GM21786 (cell line): ENCODE results near the gene CDX1.

Experiments
- ATAC-seq: cut with Tn5 transposase; IDR thresholded peaks from one replicate; pipeline ENCODE4 v1.9.1; 2021; ENCODE audit not compliant: unreplicated experiment

The CDX1 gene

DNA sequence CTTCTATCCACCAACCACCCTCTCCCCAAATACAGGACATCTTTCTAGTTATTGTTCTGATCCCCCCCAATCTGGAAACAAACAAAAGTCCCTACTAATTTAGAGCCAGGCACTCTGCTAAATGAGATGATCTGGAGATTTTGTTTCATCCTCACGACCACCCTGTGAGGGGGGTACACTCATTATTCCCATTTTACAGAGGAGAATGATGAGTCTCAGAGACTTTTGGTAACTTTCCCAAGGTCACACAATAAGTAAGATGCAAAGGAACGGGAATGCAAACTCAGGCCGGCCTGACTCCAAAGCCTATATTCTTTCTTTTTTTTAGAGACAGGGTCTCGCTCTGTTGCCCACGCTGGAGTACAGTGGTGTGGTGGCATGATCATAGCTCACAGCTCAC lies 20.3 kb upstream of the CDX1 start:
- no peak for ATAC-seq

DNA sequence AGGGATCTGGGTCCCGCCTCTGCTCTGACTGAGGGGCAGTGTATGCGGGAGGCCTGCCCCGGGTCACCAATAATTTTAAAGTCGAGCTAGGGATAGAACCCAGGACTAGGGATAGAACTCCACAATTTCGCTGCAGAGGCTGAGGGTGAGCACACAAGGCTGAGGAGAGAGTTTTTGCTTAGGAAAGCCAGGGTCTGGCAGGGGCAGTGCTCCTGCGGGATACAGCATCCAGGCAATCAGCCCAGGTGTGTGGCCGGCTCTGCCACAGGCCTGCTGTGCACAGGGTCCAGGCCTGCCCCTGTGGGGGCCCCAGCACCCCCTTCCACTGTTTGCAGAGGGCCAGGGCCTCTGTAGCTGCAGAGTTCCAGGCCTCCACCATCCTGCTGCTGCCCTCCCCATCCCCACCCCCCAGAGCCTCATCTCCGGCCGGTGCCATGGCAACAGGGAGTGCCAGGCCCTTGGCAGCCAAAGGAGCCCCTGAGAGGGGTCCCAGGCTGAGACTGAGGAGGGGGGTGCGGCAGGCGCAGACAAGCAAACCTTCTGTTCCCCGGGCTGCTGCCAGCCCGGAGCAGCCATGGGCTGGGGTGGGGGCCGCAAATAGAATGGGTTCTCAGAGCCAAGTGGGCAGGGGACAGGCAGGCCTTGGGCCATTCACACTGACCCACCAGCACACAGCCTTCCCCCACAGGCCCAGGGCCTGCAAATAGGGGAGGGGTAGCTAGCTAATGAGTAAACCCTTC lies 19.5 kb upstream of the CDX1 start:
- no peak for ATAC-seq

GRCh38 chr5:150147670-150148069 lies 18.9 kb upstream of the CDX1 start:
- ATAC-seq = no peak

DNA sequence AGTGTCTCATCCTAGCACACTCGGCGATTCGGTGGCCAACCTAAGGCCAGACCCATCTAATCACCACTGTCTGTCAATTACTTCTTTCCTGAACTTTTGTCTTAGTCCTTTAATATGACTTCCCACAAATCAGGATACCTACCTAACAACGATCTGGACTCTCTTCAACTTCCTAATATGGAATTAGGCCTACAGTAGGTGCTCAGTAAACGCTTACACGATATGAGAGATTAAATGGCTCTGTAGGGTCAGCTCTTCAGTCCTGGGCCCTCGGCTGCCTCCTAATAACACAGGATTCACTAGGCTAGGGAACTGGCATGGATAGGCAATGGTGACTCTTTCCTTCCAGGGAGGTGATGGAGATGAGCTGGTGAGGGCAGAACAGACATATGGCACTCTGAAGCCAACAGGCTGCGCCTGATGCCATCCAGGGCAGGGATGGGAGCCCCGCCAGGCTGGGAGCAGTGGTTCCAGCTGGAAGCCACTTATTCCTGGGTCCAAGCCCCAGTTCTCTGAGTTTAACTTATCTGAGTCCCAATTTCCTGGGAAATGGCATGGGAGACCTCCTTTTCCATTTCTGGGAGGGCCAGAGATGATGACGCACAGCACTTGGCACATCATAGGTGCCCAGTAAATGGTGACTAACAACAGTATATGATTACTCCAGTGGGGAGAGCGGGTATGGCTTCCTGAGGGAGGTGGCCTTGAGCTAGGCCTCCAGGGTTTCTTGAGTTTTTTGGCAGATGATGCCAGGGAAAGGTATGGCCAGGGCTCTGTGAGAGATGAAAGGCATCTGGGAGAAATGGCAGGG lies 18.3 kb upstream of the CDX1 start:
- no peak for ATAC-seq

DNA sequence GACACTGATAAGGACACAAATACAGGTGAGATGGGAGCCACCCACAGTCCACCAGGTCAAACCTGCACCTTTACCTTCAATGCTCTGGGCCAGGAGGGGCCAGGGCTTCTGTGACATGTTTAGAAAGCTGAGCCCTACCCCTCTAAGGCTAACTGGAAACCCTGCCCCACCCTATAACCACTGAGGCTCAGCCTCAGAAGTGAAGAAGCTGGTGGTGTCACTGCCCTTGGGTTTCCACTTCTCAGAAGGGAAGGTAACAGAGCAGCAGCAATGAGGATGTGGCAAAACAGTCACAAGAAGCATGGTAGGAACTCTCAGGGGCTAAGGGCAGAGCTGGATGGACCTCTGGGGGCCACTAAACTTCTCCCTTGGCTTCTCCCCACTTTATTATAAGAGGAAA lies 17.0 kb upstream of the CDX1 start:
- ATAC-seq = no peak

- ATAC-seq = no peak
Observed at GRCh38 chr5:150152636-150153462, 13.7 kb upstream of the CDX1 start.

GRCh38 chr5:150153483-150153882 lies 13.1 kb upstream of the CDX1 start:
- no peak for ATAC-seq

DNA sequence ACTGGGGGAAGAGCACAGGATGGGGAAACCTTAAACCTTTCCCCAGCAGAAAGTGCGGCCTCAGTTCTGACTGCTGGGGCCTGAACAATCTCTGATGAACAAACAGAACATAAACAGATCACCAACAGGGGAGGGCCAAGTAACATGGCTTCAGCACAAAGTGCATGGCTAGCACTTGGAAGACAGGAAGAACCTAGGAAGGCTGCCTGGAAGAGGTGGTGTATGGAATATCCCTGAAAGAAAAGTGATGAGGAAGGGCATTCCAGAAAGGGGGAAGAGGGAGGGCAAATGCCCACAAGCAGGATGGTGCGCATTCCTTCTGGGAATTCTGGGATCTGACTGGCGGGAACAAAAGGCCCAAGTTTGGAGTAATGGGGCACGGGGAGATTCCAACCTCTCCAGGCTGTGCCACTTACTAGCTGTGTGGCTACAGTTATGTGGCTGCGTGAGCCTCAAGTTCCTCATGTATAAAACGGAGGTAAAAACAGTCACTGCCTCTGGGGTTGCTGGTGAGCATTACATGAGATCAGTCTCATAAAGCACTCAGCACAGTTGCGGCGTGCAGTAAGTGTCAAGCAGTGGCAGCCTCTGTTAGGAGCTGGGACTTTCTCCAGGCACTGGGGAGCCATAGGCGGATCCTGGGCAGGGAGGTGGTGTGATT lies 12.5 kb upstream of the CDX1 start:
- ATAC-seq = no peak

GRCh38 chr5:150154618-150155128 lies 11.9 kb upstream of the CDX1 start:
- ATAC-seq = no peak

GRCh38 chr5:150155258-150156026 lies 11.1 kb upstream of the CDX1 start, which contains the start of gene PDGFRB:
Gene PDGFRB, minus strand, starts transcription at chr5:150155845. Its CDS starts 18,798 bp downstream, at chr5:150137047.
- ATAC-seq = peak; percentile 49

GRCh38 chr5:150156027-150156368 lies 10.6 kb upstream of the CDX1 start:
- ATAC-seq = no peak

- ATAC-seq = no peak
Observed at GRCh38 chr5:150156540-150156939, 10.0 kb upstream of the CDX1 start.

DNA sequence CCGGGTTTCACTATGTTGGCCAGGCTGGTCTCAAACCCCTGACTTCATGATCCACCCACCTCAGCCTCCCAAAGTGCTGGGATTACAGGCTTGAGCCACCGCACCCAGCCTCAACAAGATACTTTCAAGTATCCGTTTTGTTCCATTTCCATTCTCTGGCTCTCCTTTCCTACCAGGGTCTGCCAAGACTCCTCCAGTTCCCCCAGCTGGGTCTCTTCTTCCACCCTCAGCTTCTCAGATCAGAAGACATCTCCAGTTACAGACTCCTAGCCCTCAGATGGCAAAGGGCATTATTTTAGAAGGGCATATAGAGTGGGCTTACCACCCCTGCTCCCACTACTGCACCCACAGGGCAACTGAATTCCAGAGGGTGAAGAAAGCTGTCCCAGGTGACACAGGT lies 9.4 kb upstream of the CDX1 start:
- ATAC-seq = no peak

GRCh38 chr5:150158170-150158949 lies 8.2 kb upstream of the CDX1 start:
- ATAC-seq = no peak

DNA sequence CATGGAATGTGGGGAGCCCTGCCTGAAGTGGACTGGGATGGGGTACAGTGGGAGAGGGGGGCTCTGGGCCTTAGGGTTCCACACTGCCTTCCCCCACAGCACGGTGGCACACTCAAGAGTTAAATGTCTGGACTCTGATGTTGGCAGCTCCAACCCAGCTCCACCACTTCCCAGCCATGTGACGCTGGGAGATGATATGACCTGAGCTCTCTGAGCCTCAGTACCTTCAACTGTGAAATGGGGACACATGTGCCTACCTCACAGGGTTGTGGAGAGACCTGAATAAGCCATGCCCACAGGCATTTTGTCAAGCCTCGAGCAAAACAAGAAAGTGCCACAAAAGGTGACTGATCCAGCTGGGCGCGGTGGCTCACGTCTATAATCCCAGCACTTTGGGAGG lies 7.5 kb upstream of the CDX1 start:
- ATAC-seq = no peak

DNA sequence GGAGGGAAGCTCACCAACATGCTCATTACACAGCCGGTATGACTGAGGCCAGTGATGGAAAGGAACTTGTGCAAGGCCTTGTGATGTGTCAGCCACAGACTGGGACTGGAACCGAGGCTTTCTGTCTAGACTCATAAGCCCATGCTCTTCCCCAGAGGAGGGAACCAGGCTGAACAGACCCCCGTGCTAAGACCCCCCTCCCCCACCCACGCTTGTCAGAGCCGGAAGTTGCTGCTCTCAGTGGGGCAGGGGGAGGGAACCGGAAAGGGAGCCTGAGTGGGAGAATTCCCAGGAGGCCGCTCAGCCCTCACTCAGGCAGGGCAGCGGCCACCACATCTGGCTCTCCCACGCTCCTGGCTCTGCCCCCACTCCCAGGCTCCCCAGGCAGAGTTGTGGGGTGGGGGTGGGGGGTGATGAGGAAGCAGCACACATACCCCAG lies 6.8 kb upstream of the CDX1 start:
- ATAC-seq = no peak

DNA sequence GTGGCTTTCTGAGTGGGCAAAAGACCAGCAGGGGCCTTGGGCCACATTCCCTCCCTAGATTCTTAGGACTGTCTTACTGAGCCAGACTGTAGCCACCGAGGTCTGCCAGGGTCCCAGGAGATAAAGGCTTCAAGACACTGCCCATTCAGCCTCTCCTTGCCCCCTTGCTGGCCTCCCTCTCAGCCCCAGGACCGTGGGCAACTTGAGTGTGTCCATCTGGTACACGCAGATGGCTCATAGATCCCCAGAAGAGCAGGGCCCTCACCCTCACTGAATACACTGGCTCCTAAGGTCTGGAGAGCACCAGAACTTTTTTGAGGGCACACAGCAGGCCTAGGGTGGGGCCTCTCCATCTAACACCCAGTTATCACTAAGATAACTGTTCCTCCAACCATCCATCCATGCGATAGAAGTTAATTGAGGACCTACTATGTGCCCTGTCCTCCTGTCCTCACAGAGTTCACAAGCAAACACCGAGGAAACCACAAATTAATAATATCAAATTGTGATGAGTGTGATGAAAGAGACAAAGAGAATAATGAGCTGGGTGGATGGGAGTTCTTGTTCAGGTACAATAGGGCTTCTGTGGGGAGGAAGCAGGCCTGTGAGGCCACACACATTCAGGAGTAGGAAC lies 6.0 kb upstream of the CDX1 start:
- ATAC-seq = no peak

- ATAC-seq = peak; percentile 61
Observed at GRCh38 chr5:150161242-150162141, 5.1 kb upstream of the CDX1 start.
